Epithelial cell of esophagus (primary cell): ENCODE results near the gene GSTA1.
"Not testable (repeated sequence)": the region's sequence is repeated elsewhere in the genome, so short reads cannot be mapped to it uniquely, and the experiment has no call there.

Experiments
- DNase-seq: peaks from one replicate; pipeline ENCODE4 v3.0.0; 2010; ENCODE audit warnings: low read depth
- H3K4me3 ChIP-seq: 2 replicates; pipeline ENCODE4 v1.5.1; 2011; ENCODE audit warnings: mild to moderate bottlenecking, low read length, control low read depth
- TF ChIP-seq, protein P1 (sequence below): IDR thresholded peaks from 2 replicates; pipeline ENCODE4 v1.5.1; 2011; ENCODE audit warnings: low read depth, mild to moderate bottlenecking, low read length, control low read depth, inconsistent platforms; ENCODE audit not compliant: insufficient read depth; ENCODE audit errors: missing control alignments

The GSTA1 gene

DNA sequence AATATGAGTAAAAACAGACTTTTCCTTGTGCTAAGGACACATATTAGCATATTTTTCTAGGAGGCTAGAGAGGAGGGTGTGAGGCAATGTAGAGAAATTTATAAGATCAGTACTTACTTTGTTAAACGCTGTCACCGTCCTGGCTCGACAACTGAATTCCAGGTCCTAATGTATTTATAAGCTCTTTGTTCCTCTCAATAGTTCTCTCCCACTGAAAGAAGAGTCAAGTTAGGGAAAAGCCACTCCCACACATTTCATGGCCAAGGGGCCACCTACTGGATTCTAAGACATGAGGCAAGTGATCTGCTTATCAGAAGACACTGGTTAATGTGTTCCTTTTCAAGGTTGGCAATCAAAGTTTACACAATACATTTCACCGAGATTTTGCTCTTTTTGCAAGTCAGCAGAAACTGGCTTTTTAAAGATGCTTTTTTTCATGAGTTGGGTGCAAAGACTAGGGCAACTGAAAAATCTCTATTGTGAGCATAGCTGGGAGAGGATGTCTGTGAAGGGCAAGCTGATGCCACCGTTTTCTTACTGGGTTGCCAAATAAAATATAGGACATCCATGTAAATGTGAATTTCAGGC is at the start of gene GSTA1:
TSS of gene GSTA1 (minus strand) at position 149 of the 588 bp plus-strand sequence. CDS start 4,549 bp downstream, outside the sequence.
- TF ChIP-seq, protein P1, sequence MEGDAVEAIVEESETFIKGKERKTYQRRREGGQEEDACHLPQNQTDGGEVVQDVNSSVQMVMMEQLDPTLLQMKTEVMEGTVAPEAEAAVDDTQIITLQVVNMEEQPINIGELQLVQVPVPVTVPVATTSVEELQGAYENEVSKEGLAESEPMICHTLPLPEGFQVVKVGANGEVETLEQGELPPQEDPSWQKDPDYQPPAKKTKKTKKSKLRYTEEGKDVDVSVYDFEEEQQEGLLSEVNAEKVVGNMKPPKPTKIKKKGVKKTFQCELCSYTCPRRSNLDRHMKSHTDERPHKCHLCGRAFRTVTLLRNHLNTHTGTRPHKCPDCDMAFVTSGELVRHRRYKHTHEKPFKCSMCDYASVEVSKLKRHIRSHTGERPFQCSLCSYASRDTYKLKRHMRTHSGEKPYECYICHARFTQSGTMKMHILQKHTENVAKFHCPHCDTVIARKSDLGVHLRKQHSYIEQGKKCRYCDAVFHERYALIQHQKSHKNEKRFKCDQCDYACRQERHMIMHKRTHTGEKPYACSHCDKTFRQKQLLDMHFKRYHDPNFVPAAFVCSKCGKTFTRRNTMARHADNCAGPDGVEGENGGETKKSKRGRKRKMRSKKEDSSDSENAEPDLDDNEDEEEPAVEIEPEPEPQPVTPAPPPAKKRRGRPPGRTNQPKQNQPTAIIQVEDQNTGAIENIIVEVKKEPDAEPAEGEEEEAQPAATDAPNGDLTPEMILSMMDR, result peak; percentile 16
- H3K4me3 ChIP-seq, DNase-seq: not testable (repeated sequence)

DNA sequence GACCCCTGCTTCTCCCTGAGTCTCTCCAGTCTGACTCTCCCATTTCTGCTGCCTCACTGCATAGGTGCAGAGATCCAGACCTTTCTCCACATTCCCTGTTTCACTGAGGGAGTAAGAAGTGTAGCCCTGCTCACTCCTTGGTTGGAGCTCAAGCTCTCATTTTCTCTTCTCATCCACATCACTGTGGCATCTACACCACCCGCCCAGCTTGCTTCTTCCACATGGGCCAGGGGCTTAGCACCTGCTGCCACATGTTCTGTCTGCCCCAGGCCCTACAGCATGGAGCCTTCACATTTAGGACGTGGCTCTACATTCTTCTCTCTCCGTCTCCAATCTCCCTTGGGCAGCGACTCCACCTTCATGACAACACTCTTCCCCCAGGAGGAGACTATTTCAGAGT is 45.5 kb upstream of the GSTA1 start:
- H3K4me3 ChIP-seq, result no peak overlapping the region
- TF ChIP-seq, protein P1, result no peak
- no peak for DNase-seq

DNA sequence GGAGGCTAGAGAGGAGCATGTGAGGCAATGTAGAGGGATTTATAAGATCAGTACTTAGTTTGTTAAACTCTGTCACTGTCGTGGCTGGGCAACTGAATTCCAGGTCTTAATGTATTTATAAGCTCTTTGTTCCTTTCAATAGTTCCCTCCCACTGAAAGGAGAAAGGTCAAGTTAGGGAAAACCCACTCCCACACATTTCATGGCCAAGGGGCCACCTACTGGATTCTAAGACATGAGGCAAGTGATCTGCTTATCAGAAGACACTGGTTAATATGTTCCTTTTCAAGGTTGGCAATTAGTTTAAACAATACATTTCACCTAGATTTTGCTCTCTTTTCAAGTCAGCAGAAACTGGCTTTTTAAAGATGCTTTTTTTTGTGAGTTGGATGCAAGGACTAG is 42.4 kb upstream of the GSTA1 start:
- TF ChIP-seq, protein P1, result no peak
- H3K4me3 ChIP-seq, result no peak overlapping the region
- no peak for DNase-seq

DNA sequence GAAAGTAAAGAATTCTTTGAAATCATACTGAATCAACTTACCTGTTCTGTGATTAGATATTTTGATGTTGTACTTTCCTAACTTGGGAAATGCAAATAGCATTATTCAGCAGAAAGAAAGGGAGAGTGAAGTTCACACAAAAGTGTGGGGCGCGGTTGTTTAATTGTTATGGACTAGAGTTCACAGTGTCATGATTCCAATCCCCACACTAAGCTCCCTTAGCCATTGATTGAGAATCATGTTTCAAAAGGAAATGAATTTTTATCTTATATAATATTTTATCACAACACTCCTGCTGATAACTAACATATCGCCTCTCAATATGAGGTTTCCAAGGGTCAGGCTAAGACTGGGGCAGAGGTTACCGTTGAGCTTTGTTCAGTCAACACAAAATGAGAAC is 40.0 kb upstream of the GSTA1 start:
- TF ChIP-seq, protein P1, result no peak
- DNase-seq, result no peak
- no peak overlapping the region for H3K4me3 ChIP-seq

DNA sequence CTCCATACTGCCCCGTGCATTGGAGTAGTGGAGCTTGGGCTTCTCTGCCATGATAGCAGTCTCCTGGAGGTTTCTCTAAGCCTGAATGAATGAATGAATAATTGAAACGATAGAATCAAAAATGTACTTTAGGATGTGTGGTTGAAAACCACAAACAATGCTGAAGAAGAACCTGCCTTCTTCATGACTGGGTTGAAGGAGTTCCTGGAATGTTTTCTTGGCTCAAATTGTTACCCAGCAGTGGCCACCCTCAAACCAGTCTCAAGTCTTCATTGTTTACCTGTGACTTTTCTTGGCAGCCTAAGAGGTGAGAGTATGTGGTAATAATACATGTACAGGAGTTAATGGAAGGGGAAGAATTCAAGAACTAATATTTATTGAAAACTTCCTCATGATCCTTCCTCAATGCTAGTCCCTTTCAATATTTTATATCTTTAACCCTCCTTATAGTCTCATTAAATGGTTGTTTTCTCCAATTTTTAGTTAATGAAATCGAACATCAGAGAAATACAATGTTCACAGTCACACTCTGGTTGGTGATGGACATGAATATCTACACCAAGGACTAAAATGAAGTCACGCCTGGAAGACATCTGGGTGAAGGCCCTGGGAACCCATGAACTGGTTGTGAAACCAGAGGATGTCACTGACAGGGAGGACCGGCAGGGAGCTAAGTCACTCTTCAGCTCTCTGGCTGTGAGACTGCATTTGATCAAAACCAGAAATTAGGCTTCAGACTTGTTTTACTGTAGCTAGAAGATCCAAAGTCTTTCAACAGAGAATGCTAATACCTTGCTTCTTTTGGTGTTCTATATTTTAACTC is 37.4 kb upstream of the GSTA1 start, which contains the start of gene GSTA5:
TSS of gene GSTA5 (minus strand) at position 51 of the 823 bp plus-strand sequence.
- TF ChIP-seq, protein P1, result no peak
- H3K4me3 ChIP-seq, result no peak within 1 kb of the TSS
- no peak for DNase-seq

DNA sequence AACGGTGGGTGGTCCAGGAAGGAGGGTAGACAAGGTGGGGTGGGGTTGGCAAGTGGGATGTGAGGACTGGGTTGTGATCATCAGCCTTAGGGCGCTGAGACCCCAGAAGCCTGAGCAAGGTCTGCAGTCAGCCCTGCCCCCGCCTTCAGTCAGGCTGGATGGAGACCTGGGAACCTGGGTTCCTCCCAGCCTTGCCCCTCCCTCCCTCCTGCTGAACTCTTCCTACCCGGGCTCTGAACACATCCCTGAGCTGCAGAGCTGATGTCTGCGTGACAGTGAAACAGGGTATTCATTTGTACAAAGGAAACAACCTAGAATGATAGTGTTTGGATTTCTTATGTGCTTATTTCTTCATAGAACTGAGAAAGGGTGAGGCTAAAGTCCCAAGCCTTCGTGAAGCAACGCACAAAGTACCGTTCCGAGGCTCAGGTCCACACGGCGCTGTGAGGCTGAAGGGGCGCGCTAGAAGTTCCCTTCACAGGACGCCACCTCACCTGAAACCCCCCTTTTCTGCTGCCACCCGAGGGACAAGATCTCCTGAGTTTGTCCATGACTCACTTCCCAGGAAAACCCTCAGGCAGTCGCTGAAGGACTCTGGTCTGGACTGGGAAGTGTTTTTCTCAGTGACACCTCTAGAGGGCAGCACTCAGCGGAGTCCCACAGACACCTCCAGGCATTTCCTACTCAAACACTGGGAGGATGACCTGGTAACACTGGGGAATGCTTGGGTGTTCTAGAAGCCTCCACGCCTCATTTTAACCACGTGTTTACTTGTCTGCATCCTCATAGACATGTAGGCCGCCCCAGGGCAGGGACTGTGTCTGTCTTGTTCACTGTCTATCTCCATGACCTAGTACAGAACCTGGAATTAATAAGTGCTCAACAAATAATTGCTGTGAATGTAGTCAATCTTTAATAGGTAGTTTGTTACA is 35.8 kb upstream of the GSTA1 start:
- H3K4me3 ChIP-seq, result no peak overlapping the region
- TF ChIP-seq, protein P1, result peak; percentile 71
- peak; percentile 86 for DNase-seq
